ENCODE results near the gene ABCA5. TPM values are rescaled to one million over a fixed set of nuclear protein-coding genes. Genes with fewer than 3 reads are reported as not detected.

Gene ABCA5
- total and polyA plus RNA-seq, 9 of the 15 experiments (the other 6 are each of a cell fraction or from before 2014, with no cell fraction given) = 0.74 to 2.3 (median 1.4) TPM

GRCh38 chr17:69327060-69327831, at the start of gene ABCA5 (continued):
- TF ChIP-seq ESRRA (IDR thresholded peaks at IDR 0.05; ENCODE audit: borderline replicate concordance, low read depth) (0 out of 2 replicates have a peak, but pooled peaks have one; percentile 22), BCOR (IDR thresholded peaks at IDR 0.05) (peak; percentile 20; the same call in 1 of the 2 replicates), HLTF (IDR thresholded peaks at IDR 0.05) (no peak), TCF15 (CRISPR knock-in tag; IDR thresholded peaks at IDR 0.05) (no peak), ZNF589 (CRISPR knock-in tag; IDR thresholded peaks at IDR 0.05; ENCODE audit: low read depth) (0 out of 2 replicates have a peak, but pooled peaks have one; percentile 38), DACH1 (IDR thresholded peaks at IDR 0.05; ENCODE audit: partially characterized antibody) (peak; percentile 32), PREB (CRISPR knock-in tag; IDR thresholded peaks at IDR 0.05) (no peak), CHD7 (IDR thresholded peaks at IDR 0.05; ENCODE audit: low read depth, low read length) (no peak), NFATC3 (IDR thresholded peaks at IDR 0.05) (no peak), HNRNPK (IDR thresholded peaks at IDR 0.05; ENCODE audit: low read depth, low read length, poor library complexity, severe bottlenecking) (peak; percentile 87), ZKSCAN1 (IDR thresholded peaks at IDR 0.05; ENCODE audit: low read depth, low read length) (0 out of 2 replicates have a peak, but pooled peaks have one; percentile 28), TRIM28 (IDR thresholded peaks at IDR 0.05) (no peak), DMBX1 (CRISPR knock-in tag; IDR thresholded peaks at IDR 0.05; ENCODE audit: borderline replicate concordance) (peak; percentile 32; the same call in 1 of the 2 replicates), SNAPC5 (CRISPR knock-in tag; IDR thresholded peaks at IDR 0.05) (no peak), TBP (optimal IDR thresholded peaks at IDR 0.05; ENCODE audit: low read depth, low read length) (peak; percentile 48), PHB2 (IDR thresholded peaks at IDR 0.05; ENCODE audit: low read depth) (no peak)
